ENCODE results near the gene GJA9. TPM values are rescaled to one million over a fixed set of nuclear protein-coding genes. Genes with fewer than 3 reads are reported as not detected.

The GJA9 gene
- total RNA-seq, 1 experiment from 2014 or later: not detected

DNA sequence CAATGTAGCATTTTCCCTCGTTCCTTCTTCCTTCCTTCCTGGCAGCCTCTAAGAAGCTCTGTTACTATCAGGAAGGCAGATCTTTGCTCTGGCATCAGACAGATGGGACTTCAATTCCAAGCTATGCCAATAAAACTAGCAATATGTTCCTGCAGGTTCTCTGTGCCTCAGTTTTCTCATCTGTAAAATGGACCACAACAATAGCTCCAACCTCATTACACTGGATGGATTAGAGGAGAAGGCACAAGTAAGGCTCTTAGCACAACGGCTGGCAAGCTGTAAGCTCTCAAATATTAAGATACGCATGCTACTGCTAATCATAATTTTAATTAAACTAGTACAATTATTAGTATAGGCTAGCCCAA lies 49.0 kb downstream of the GJA9 start (continued):
- TF ChIP-seq, protein P1, sequence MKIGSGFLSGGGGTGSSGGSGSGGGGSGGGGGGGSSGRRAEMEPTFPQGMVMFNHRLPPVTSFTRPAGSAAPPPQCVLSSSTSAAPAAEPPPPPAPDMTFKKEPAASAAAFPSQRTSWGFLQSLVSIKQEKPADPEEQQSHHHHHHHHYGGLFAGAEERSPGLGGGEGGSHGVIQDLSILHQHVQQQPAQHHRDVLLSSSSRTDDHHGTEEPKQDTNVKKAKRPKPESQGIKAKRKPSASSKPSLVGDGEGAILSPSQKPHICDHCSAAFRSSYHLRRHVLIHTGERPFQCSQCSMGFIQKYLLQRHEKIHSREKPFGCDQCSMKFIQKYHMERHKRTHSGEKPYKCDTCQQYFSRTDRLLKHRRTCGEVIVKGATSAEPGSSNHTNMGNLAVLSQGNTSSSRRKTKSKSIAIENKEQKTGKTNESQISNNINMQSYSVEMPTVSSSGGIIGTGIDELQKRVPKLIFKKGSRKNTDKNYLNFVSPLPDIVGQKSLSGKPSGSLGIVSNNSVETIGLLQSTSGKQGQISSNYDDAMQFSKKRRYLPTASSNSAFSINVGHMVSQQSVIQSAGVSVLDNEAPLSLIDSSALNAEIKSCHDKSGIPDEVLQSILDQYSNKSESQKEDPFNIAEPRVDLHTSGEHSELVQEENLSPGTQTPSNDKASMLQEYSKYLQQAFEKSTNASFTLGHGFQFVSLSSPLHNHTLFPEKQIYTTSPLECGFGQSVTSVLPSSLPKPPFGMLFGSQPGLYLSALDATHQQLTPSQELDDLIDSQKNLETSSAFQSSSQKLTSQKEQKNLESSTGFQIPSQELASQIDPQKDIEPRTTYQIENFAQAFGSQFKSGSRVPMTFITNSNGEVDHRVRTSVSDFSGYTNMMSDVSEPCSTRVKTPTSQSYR (CRISPR knock-in tag; IDR thresholded peaks at IDR 0.05): no peak
- TF ChIP-seq SOX15 (CRISPR knock-in tag; IDR thresholded peaks at IDR 0.05): no peak

DNA sequence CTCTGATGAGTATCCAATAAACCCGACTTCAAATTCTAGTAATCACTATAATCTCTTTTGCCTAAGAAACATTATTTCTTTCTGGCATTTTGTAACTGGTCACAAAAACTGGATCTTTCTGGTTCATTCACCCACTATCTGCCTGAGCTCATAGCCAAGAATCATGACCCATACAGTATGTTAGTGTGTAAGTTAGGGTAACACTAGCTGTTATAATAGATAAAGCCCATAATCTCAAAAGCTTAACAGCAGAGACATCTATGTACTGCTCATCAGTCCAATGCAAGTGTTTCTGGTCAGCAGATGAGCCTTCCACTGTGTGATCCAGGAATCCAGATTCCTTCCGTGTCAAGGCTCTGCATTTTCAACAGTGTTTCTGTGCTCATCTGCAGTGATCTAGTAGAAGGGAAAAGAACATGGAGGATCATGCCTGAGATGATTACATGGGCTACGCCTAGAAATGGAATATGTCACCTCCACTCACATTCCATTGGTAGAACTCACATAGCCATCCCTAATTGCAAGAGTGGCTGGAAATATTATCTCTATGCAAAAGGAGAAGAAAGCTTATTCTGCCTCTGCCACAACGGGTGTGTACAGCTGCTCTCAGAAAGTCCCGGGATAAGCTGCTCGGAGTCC lies 49.5 kb downstream of the GJA9 start:
- POLR2A ChIA-PET: no interaction called here
- no peak for ATAC-seq
- TF ChIP-seq, protein P2, sequence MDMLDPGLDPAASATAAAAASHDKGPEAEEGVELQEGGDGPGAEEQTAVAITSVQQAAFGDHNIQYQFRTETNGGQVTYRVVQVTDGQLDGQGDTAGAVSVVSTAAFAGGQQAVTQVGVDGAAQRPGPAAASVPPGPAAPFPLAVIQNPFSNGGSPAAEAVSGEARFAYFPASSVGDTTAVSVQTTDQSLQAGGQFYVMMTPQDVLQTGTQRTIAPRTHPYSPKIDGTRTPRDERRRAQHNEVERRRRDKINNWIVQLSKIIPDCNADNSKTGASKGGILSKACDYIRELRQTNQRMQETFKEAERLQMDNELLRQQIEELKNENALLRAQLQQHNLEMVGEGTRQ (CRISPR knock-in tag; IDR thresholded peaks at IDR 0.05): no peak
- TF ChIP-seq, protein P3, sequence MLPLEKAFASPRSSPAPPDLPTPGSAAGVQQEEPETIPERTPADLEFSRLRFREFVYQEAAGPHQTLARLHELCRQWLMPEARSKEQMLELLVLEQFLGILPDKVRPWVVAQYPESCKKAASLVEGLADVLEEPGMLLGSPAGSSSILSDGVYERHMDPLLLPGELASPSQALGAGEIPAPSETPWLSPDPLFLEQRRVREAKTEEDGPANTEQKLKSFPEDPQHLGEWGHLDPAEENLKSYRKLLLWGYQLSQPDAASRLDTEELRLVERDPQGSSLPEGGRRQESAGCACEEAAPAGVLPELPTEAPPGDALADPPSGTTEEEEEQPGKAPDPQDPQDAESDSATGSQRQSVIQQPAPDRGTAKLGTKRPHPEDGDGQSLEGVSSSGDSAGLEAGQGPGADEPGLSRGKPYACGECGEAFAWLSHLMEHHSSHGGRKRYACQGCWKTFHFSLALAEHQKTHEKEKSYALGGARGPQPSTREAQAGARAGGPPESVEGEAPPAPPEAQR (CRISPR knock-in tag; IDR thresholded peaks at IDR 0.05): no peak
- TF ChIP-seq JAZF1 (CRISPR knock-in tag; IDR thresholded peaks at IDR 0.05) (no peak), RELA (CRISPR knock-in tag; IDR thresholded peaks at IDR 0.05; ENCODE audit: borderline replicate concordance) (no peak), ZNF423 (CRISPR knock-in tag; IDR thresholded peaks at IDR 0.05) (no peak), FOXK1 (CRISPR knock-in tag; IDR thresholded peaks at IDR 0.05) (no peak), NFATC4 (CRISPR knock-in tag; IDR thresholded peaks at IDR 0.05) (no peak), FOXJ3 (CRISPR knock-in tag; IDR thresholded peaks at IDR 0.05; ENCODE audit: borderline replicate concordance) (no peak), CREM (CRISPR knock-in tag; IDR thresholded peaks at IDR 0.05) (no peak)
- TF ChIP-seq, protein P4, sequence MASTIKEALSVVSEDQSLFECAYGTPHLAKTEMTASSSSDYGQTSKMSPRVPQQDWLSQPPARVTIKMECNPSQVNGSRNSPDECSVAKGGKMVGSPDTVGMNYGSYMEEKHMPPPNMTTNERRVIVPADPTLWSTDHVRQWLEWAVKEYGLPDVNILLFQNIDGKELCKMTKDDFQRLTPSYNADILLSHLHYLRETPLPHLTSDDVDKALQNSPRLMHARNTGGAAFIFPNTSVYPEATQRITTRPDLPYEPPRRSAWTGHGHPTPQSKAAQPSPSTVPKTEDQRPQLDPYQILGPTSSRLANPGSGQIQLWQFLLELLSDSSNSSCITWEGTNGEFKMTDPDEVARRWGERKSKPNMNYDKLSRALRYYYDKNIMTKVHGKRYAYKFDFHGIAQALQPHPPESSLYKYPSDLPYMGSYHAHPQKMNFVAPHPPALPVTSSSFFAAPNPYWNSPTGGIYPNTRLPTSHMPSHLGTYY (CRISPR knock-in tag; IDR thresholded peaks at IDR 0.05): no peak
- Mint-ChIP-seq H3K27me3 (ENCODE audit: low read depth) (no peaks in the 10 kb centered on the region), H3K9me3 (no peaks in the 10 kb centered on the region), H3K4me1 (peaks cover 15% of the 10 kb centered on the region), H3K36me3 (no peaks in the 10 kb centered on the region), H3K27ac (no peak overlapping the region), H3K4me3 (no peak overlapping the region)
- CTCF ChIA-PET: interaction anchor here (0.8 to 1.5 kb wide), 2 partner anchors 13 to 296 kb away, joined by 3 to 4 read pairs; no protein-coding TSS in a partner anchor
- DNase-seq (ENCODE audit: low spot score): no peak

DNA sequence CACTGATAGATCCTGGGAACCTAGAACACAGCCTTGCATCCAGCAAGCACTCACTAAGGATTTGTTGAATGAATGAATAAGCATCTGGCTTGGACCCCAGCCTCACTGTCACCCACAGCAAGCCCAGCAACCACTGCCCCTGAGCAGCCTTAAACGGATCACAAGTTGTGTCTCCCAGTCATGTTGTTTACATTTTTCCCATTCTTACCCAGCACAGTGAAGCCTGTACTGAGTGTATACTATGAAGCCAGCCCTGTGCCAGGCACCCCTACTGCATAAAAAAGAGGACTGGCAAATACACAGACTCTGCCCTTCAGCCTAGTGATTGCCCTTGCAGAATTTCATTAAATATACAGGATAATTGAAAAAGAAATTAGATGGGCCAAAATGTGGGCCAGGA lies 52.0 kb downstream of the GJA9 start:
- H3K4me3 Mint-ChIP-seq: no peak overlapping the region
- H3K4me1 Mint-ChIP-seq: no peaks in the 10 kb centered on the region
- ATAC-seq: no peak
- no peaks in the 10 kb centered on the region for H3K27me3 Mint-ChIP-seq (ENCODE audit: low read depth)
- H3K27ac Mint-ChIP-seq: no peak overlapping the region
- H3K36me3 Mint-ChIP-seq: no peaks in the 10 kb centered on the region
- POLR2A ChIA-PET: no interaction called here
- no peaks in the 10 kb centered on the region for H3K9me3 Mint-ChIP-seq
- CTCF ChIA-PET: interaction anchor here (0.6 to 0.7 kb wide), 3 partner anchors 50 to 829 kb away, joined by 3 to 5 read pairs (median 4); no protein-coding TSS in a partner anchor
- TF ChIP-seq, protein P5, sequence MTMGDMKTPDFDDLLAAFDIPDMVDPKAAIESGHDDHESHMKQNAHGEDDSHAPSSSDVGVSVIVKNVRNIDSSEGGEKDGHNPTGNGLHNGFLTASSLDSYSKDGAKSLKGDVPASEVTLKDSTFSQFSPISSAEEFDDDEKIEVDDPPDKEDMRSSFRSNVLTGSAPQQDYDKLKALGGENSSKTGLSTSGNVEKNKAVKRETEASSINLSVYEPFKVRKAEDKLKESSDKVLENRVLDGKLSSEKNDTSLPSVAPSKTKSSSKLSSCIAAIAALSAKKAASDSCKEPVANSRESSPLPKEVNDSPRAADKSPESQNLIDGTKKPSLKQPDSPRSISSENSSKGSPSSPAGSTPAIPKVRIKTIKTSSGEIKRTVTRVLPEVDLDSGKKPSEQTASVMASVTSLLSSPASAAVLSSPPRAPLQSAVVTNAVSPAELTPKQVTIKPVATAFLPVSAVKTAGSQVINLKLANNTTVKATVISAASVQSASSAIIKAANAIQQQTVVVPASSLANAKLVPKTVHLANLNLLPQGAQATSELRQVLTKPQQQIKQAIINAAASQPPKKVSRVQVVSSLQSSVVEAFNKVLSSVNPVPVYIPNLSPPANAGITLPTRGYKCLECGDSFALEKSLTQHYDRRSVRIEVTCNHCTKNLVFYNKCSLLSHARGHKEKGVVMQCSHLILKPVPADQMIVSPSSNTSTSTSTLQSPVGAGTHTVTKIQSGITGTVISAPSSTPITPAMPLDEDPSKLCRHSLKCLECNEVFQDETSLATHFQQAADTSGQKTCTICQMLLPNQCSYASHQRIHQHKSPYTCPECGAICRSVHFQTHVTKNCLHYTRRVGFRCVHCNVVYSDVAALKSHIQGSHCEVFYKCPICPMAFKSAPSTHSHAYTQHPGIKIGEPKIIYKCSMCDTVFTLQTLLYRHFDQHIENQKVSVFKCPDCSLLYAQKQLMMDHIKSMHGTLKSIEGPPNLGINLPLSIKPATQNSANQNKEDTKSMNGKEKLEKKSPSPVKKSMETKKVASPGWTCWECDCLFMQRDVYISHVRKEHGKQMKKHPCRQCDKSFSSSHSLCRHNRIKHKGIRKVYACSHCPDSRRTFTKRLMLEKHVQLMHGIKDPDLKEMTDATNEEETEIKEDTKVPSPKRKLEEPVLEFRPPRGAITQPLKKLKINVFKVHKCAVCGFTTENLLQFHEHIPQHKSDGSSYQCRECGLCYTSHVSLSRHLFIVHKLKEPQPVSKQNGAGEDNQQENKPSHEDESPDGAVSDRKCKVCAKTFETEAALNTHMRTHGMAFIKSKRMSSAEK (CRISPR knock-in tag; IDR thresholded peaks at IDR 0.05; ENCODE audit: borderline replicate concordance): no peak
- TF ChIP-seq ZNF121 (CRISPR knock-in tag; IDR thresholded peaks at IDR 0.05) (no peak), ESRRA (CRISPR knock-in tag; IDR thresholded peaks at IDR 0.05; ENCODE audit: borderline replicate concordance) (no peak)
- no peak for DNase-seq (ENCODE audit: low spot score)
